Aorta (tissue), 5 donors: ENCODE measurements around the gene ZNF581. TPM values are rescaled to one million over a fixed set of nuclear protein-coding genes. Genes with fewer than 3 reads are reported as not detected.

Experiments
- ATAC-seq: fragments of 200-7000 bp; cut with Tn5 transposase; one replicate; pipeline ENCODE4 v1.9.1; 2022; ENCODE audit warnings: moderate library complexity; ENCODE audit not compliant: low FRiP score
- DNase-seq, 2 donors: peaks; one replicate each; pipeline ENCODE4 v3.0.0-alpha.2; 2020
- H3K27ac ChIP-seq, 2 donors: one replicate each; pipeline ENCODE4 v1.5.1; 2013; ENCODE audit warnings: low read length in 2 of 2, mild to moderate bottlenecking in 2 of 2, moderate library complexity in 2 of 2, control low read depth in 1 of 2, inconsistent platforms in 1 of 2, low read depth in 1 of 2
- H3K27me3 ChIP-seq, 2 donors: one replicate each; pipeline ENCODE4 v1.6.1; 2013; ENCODE audit warnings: control low read depth in 1 of 2, low read length in 1 of 2, mild to moderate bottlenecking in 1 of 2, moderate library complexity in 1 of 2; ENCODE audit not compliant: insufficient read depth in 2 of 2, control insufficient read depth in 1 of 2
- H3K36me3 ChIP-seq, 2 donors: one replicate each; pipeline ENCODE4 v1.6.1; 2013; ENCODE audit warnings: control low read depth in 1 of 2, low read length in 1 of 2, mild to moderate bottlenecking in 1 of 2; ENCODE audit not compliant: insufficient read depth in 2 of 2, control insufficient read depth in 1 of 2
- H3K4me1 ChIP-seq, 2 donors: one replicate each; pipeline ENCODE4 v1.6.1; 2013; ENCODE audit warnings: low read length in 2 of 2, control low read depth in 1 of 2, mild to moderate bottlenecking in 1 of 2, moderate library complexity in 1 of 2; ENCODE audit not compliant: insufficient read depth in 2 of 2, control insufficient read depth in 1 of 2
- H3K4me3 ChIP-seq, 2 donors: one replicate each; pipeline ENCODE4 v1.5.1; 2013; ENCODE audit warnings: low read length in 2 of 2, control low read depth in 1 of 2, mild to moderate bottlenecking in 1 of 2
- H3K9me3 ChIP-seq: one replicate; pipeline ENCODE4 v1.6.1; 2013; ENCODE audit warnings: mild to moderate bottlenecking, low read length; ENCODE audit not compliant: control insufficient read depth
- WGBS, 2 donors: extraction: QIAGEN DNeasy Blood & Tissue Kit; methylation state at CpG; one replicate each; pipeline ENCODE4 v1.1.7; 2013; 5-methylcytosine and 5-hydroxymethylcytosine counted together
- intact Hi-C, 2 donors: fragments of 100-400 bp; cut with DNase I; formaldehyde crosslinking; loops; one replicate each; pipeline versions ENCODE4 v1.14.2 to v1.15.0; 2022
- polyA plus RNA-seq, 2 donors: library from polyadenylated mRNA; stranded (reverse); fragments of 200-250 nt; gene quantifications; one replicate each; pipeline ENCODE4 v1.2.3, GENCODE V29; 2013
- total RNA-seq, 2 donors: library from RNA; stranded (reverse); fragmentation: NEBNext Ultra II Directional; extraction: Animal tissue kit (Norgen Biotek cat#: 25700); gene quantifications; one replicate each; pipeline ENCODE4 v1.2.1, GENCODE V29; 2021
- donor health status: healthy with polysubstance abuse.
- donor health status: Bipolar disorder and iron deficiency.
- donor health status: DM: no; HTN: no; CAD: no.
- donor health status: DM: no; HTN: no; CAD: no.
- donor health status: DM: yes; HTN: yes; CAD: no.

The ZNF581 gene
- total and polyA plus RNA-seq, 4 donors, result 11.0 to 23.8 (median 17.6) TPM

- Histone ChIP-seq H3K9me3 (no peaks in the 10 kb centered on the region), H3K27ac (peak overlapping the region in 1 of 2 donors; percentile 97), H3K27me3 (no peaks in the 10 kb centered on the region), H3K36me3 (no peaks in the 10 kb centered on the region), H3K4me1 (peaks cover 0 to 6% of the 10 kb centered on the region in 2 donors), H3K4me3 (peak overlapping the region; percentile 4 to 19)
- 0% methylated on average over 48 to 57 of the region's 57 CpGs for WGBS, 2 donors
- peak; percentile 99 to 100 for DNase-seq
- peak; percentile 90 for ATAC-seq
- intact Hi-C loops, result loop anchor here in 1 of 2 donors (1.0 to 10.0 kb wide), 2 partner anchors 22 to 471 kb away; partner anchors contain the start of genes EPN1 and ZNF787
Measured at GRCh38 chr19:55653651-55654322, 10.3 kb downstream of the ZNF581 start.

- peak; percentile 94 for ATAC-seq
- Histone ChIP-seq H3K9me3 (no peaks in the 10 kb centered on the region), H3K27ac (peak overlapping the region in 1 of 2 donors; percentile 97), H3K4me1 (peaks cover 0 to 6% of the 10 kb centered on the region in 2 donors), H3K4me3 (peak overlapping the region; percentile 39 to 57), H3K36me3 (no peaks in the 10 kb centered on the region), H3K27me3 (no peaks in the 10 kb centered on the region)
- WGBS, 2 donors, result 0% methylated on average over 52 of the region's 52 CpGs
- intact Hi-C loops, result loop anchor here in 1 of 2 donors (1.0 to 10.0 kb wide), 2 partner anchors 21 to 470 kb away; partner anchors contain the start of genes EPN1 and ZNF787
- peak; percentile 99 to 100 for DNase-seq
Measured at GRCh38 chr19:55654323-55654867, 10.9 kb downstream of the ZNF581 start.

- H3K27me3 ChIP-seq, result no peaks in the 10 kb centered on the region
- H3K4me1 ChIP-seq, result peaks cover 0 to 6% of the 10 kb centered on the region in 2 donors
- DNase-seq, result peak; percentile 97 to 99
- 0 to 1% methylated on average over 61 to 95 of the region's 95 CpGs for WGBS, 2 donors
- peak within 1 kb of the TSS; percentile 29 to 97 for H3K27ac ChIP-seq
- intact Hi-C loops, result loop anchor here in 1 of 2 donors (1.0 to 10.0 kb wide), 2 partner anchors 20 to 470 kb away; partner anchors contain the start of genes EPN1 and ZNF787
- peak; percentile 86 for ATAC-seq
- no peaks in the 10 kb centered on the region for H3K9me3 ChIP-seq
- H3K4me3 ChIP-seq, result peak within 1 kb of the TSS; percentile 70 to 88
- H3K36me3 ChIP-seq, result no peaks in the 10 kb centered on the region
Measured at GRCh38 chr19:55654868-55655647, 11.6 kb downstream of the ZNF581 start, which contains the start of gene U2AF2. Gene U2AF2, plus strand, starts transcription at chr19:55655035. Its CDS starts 70 bp downstream, at chr19:55655105.

- DNase-seq (no peak), ATAC-seq (no peak)
- Histone ChIP-seq H3K4me3 (peak overlapping the region; percentile 70 to 88), H3K36me3 (no peaks in the 10 kb centered on the region), H3K4me1 (peaks cover 0 to 6% of the 10 kb centered on the region in 2 donors), H3K9me3 (no peaks in the 10 kb centered on the region), H3K27ac (peak overlapping the region in 1 of 2 donors; percentile 16), H3K27me3 (no peaks in the 10 kb centered on the region)
- intact Hi-C loops, result loop anchor here in 1 of 2 donors (10.0 kb wide), 1 partner anchor 469 kb away; the partner anchor contains the start of gene ZNF787
- WGBS, 2 donors, result 0% methylated on average over 19 of the region's 19 CpGs
Measured at GRCh38 chr19:55655648-55656040, 12.2 kb downstream of the ZNF581 start.

GRCh38 chr19:55656552-55656951 is 13.1 kb downstream of the ZNF581 start:
- no peak for DNase-seq
- 60 to 62% methylated on average over 7 of the region's 7 CpGs for WGBS, 2 donors
- intact Hi-C loops, result loop anchor here in 1 of 2 donors (10.0 kb wide), 1 partner anchor 468 kb away; the partner anchor contains the start of gene ZNF787

GRCh38 chr19:55656988-55657747 is 13.7 kb downstream of the ZNF581 start:
- Histone ChIP-seq H3K36me3 (peaks cover 0 to 2% of the 10 kb centered on the region in 2 donors), H3K4me3 (no peak overlapping the region), H3K4me1 (peaks cover 0 to 6% of the 10 kb centered on the region in 2 donors), H3K27ac (no peak overlapping the region), H3K27me3 (no peaks in the 10 kb centered on the region), H3K9me3 (no peaks in the 10 kb centered on the region)
- no peak for ATAC-seq
- intact Hi-C loops, result loop anchor here in 1 of 2 donors (10.0 kb wide), 1 partner anchor 468 kb away; the partner anchor contains the start of gene ZNF787
- 52 to 53% methylated on average over 18 of the region's 18 CpGs for WGBS, 2 donors
- DNase-seq, result no peak

More at GRCh38 chr19:55656552-55656951, 13.1 kb downstream of the ZNF581 start:
- H3K9me3 ChIP-seq, result no peaks in the 10 kb centered on the region
- H3K36me3 ChIP-seq, result peaks cover 0 to 2% of the 10 kb centered on the region in 2 donors
- H3K4me1 ChIP-seq, result peaks cover 0 to 6% of the 10 kb centered on the region in 2 donors
- no peak overlapping the region for H3K27ac ChIP-seq
- no peaks in the 10 kb centered on the region for H3K27me3 ChIP-seq
- no peak for ATAC-seq
- H3K4me3 ChIP-seq, result no peak overlapping the region

- ATAC-seq (no peak), DNase-seq (no peak)
- WGBS, 2 donors, result 90 to 91% methylated on average over 37 of the region's 37 CpGs
- Histone ChIP-seq H3K4me1 (peaks cover 0 to 6% of the 10 kb centered on the region in 2 donors), H3K27ac (no peak overlapping the region), H3K4me3 (no peak overlapping the region), H3K36me3 (peaks cover 3 to 11% of the 10 kb centered on the region in 2 donors), H3K27me3 (no peaks in the 10 kb centered on the region), H3K9me3 (no peaks in the 10 kb centered on the region)
- intact Hi-C loops, result loop anchor here in 1 of 2 donors (10.0 kb wide), 1 partner anchor 466 kb away; the partner anchor contains the start of gene ZNF787
Measured at GRCh38 chr19:55658846-55659459, 15.5 kb downstream of the ZNF581 start.
